Measurements from ENCODE around the gene RIPOR3. TPM values are rescaled to one million over a fixed set of nuclear protein-coding genes. Genes with fewer than 3 reads are reported as not detected.

Gene RIPOR3
- total and polyA plus RNA-seq, 9 of the 15 experiments (the other 6 are each of a cell fraction or from before 2014, with no cell fraction given): 3.3 to 62.7 (median 21.4) TPM

GRCh38 chr20:50691573-50692551 is 520 bp upstream of the RIPOR3 start (continued):
- no peak for TF ChIP-seq SMARCC2 (IDR thresholded peaks at IDR 0.05; ENCODE audit: low read depth)
- peak; percentile 36; the same call in 1 of the 2 replicates for TF ChIP-seq ARID4B (CRISPR knock-in tag; IDR thresholded peaks at IDR 0.05)
- peak; percentile 80; the same call in 1 of the 2 replicates for TF ChIP-seq ARID1B (IDR thresholded peaks at IDR 0.05)
- no peak for TF ChIP-seq CREBBP (IDR thresholded peaks at IDR 0.05; ENCODE audit: low read depth, low read length)
- no peak for TF ChIP-seq MXI1 (IDR thresholded peaks at IDR 0.05; ENCODE audit: low read depth, low read length)
- no peak for TF ChIP-seq TBL1XR1 (IDR thresholded peaks at IDR 0.05; ENCODE audit: low read length in 2 of 2)
- TF ChIP-seq MAFG (tag; conservative IDR thresholded peaks at IDR 0.05): no peak
- TF ChIP-seq TAF15 (IDR thresholded peaks at IDR 0.05; ENCODE audit: low read depth, low read length): no peak
- no peak; the same call in 1 of the 2 replicates for TF ChIP-seq PHF8 (IDR thresholded peaks at IDR 0.05; ENCODE audit: borderline replicate concordance, low read length)
- TF ChIP-seq KLF13 (tag; IDR thresholded peaks at IDR 0.05; ENCODE audit: borderline replicate concordance, low read depth): no peak
- TF ChIP-seq ZNF146 (CRISPR knock-in tag; IDR thresholded peaks at IDR 0.05; ENCODE audit: unreplicated experiment): no peak
- TF ChIP-seq RBM22 (IDR thresholded peaks at IDR 0.05; ENCODE audit: low read depth, low read length, poor library complexity, severe bottlenecking): no peak
- TF ChIP-seq ZNF407 (IDR thresholded peaks at IDR 0.05; ENCODE audit: low read depth): 0 out of 2 replicates have a peak, but pooled peaks have one; percentile 29
- no peak for TF ChIP-seq U2AF2 (optimal IDR thresholded peaks at IDR 0.05; ENCODE audit: low read depth, low read length)

All from K562 (cell line).